ENCODE results near the gene LBH.
A peak's percentile ranks its signal among the peaks of the same experiment; 100 is the strongest.

LBH gene

GRCh38 chr2:30293303-30293921 is 62.1 kb downstream of the LBH start:
- DNase-seq = no peak
- intact Hi-C loops (cut with DNase I) = no loop called here

- DNase-seq = no peak
- intact Hi-C loops (cut with DNase I) = no loop called here
Measured at GRCh38 chr2:30294133-30294532, 62.8 kb downstream of the LBH start.

GRCh38 chr2:30296496-30296895 is 65.2 kb downstream of the LBH start:
- intact Hi-C loops (cut with DNase I) = no loop called here
- peak in 1 of 10 donors; percentile 76 for DNase-seq

- intact Hi-C loops (cut with DNase I) = no loop called here
- DNase-seq = no peak
Measured at GRCh38 chr2:30298302-30298701, 67.0 kb downstream of the LBH start.

GRCh38 chr2:30300122-30300455 is 68.8 kb downstream of the LBH start:
- DNase-seq = no peak
- intact Hi-C loops (cut with DNase I) = no loop called here

- intact Hi-C loops (cut with DNase I) = no loop called here
Measured at GRCh38 chr2:30300456-30301221, 69.3 kb downstream of the LBH start.

GRCh38 chr2:30301551-30301950 is 70.2 kb downstream of the LBH start:
- peak in 1 of 10 donors; percentile 49 for DNase-seq
- intact Hi-C loops (cut with DNase I) = no loop called here

More at GRCh38 chr2:30300456-30301221, 69.3 kb downstream of the LBH start:
- peak in 1 of 10 donors; percentile 22 for DNase-seq

- DNase-seq = peak in 1 of 10 donors; percentile 49
- intact Hi-C loops (cut with DNase I) = no loop called here
Measured at GRCh38 chr2:30302566-30302965, 71.2 kb downstream of the LBH start.

GRCh38 chr2:30303095-30303494 is 71.8 kb downstream of the LBH start:
- intact Hi-C loops (cut with DNase I) = no loop called here
- DNase-seq = peak in 1 of 10 donors; percentile 73

- DNase-seq = no peak
- intact Hi-C loops (cut with DNase I) = no loop called here
Measured at GRCh38 chr2:30305235-30305634, 73.9 kb downstream of the LBH start.

- no peak for DNase-seq
- intact Hi-C loops (cut with DNase I) = no loop called here
Measured at GRCh38 chr2:30306522-30306921, 75.2 kb downstream of the LBH start.

GRCh38 chr2:30308280-30308679 is 76.9 kb downstream of the LBH start:
- DNase-seq = no peak
- intact Hi-C loops (cut with DNase I) = no loop called here

All from posterior cingulate gyrus (tissue), 11 donors.